NCI-H2196 treated with DMSO at 0.1 percent for 48 hours (cell line): ENCODE results near the gene LMTK2.
A peak's percentile ranks its signal among the peaks of the same experiment; 100 is the strongest.

Experiments used
- DNase-seq: peaks from one replicate; lab custom pipeline; 2025; ENCODE audit not compliant: unreplicated experiment; lab: John Stamatoyannopoulos, UW

LMTK2 gene

DNA sequence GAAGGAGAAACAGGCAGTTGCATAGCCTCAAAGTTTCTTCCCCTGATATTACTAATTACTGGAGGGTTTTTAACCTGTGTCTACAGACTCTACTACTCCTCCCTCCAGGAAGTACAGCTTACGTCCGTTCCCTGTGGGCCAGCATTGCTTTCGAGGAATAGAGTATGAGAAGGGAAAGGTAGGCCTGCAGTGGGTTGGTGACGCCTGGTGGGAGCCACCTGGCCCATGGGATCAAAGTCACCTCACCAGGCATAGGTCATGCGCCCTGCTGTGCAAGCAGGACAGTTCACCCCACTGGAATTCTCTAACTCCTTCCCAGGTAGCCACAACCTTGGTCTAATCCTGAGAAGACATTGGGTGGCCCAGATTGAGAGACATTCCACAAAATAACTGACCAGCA is 29.8 kb downstream of the LMTK2 start:
- no peak for DNase-seq

DNA sequence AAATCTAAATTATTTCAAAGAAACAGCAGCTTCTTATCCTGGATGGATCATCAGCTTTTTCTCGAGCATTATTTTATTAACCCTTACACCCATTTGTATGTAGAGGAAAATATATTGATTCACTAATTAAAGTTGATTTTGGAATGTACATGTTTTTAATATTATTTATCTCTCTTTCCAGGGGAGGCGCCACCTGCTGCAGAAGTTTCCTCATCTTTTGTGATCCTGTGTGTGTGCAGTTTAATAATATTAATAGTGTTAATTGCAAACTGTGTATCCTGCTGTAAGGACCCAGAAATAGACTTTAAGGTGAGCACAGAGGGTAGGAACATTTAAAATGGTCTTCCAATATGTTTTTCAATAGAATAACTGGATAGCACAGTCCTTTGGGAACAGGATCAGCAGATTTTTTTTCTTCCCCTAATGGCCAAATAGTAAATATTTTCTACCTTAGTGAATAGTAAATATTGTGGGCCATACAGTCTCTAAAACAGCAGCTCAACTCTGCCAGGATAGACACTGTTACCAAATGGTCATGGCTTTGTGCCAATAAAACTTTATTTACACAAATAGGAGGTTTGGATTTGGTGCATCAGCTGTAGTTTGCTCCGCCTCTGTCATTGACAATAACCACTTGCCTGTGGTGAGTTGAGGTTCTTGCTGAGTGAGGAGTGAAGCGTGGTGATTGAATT is 30.6 kb downstream of the LMTK2 start:
- DNase-seq, result no peak

DNA sequence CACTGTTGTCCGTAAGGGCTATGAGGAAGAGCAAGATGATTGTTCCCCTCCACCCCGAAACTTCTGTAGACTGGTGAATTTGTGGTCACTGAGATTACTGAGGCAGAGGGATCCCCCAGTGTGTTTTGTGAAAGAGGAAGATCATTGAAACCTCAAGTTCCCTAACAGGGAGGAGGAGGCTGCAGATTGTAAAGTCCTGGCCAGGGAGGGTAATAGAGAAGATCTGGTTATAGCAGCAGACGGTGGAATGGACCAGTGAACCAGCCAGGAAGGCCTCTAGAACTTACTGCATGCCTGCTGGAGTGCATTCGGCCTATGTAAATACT is 31.1 kb downstream of the LMTK2 start:
- DNase-seq, result no peak

DNA sequence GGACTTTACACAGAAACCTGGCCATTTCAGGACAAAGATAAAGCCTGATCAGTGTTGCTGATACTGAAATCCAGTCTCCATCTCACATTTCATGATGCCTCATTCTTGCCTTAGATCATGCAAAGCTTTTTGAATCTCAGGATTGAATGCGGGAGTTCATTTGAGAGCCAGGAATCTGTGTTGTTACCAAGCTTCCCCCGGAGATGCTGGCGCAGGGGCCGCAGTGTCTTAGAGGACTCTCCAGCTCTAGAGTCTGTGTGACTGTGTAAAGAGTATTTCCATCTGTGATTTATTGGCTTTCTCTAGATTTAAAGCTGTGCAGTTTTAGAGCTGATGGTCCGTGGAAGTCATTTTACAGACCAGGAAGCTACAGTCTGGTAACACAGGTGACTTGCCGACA is 32.0 kb downstream of the LMTK2 start:
- DNase-seq, result no peak

DNA sequence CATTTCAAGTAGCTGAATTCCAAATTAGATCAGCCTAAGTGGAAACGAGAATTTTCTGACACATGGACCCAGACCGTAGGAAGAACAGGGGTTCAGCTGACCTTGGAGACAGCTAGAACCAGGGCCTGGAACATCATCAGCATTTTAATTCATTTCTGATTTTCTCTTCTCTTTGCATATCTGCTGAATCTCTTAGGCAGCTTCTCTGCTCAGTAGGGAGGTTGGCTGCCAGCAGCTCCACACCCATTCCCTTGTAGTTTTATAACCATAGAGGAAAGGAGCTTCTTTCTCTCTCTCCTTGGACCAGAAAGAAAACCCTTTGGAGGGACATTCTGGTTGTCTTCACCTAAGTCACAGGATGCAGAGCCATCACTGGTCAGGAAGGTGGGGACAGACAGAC is 36.0 kb downstream of the LMTK2 start:
- no peak for DNase-seq

DNA sequence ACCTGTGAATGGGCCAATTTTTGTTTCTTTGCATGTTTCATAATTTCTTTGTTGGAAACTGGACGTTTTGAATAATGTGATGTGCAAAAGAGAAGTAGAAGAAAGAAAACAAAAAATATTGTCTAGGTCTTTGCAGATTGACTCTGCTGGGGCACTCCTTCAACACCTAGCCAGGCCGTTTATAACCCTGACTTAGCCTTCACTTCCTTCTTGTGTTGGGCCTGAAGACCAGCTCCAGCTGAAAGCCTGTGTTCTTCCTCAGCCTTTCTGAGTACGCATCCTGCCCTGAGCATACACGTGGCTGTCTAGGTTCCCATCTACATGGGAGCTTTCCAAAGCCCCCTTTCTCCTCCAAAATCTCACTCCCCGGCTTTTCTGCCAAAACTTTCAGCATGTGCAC is 41.9 kb downstream of the LMTK2 start:
- no peak for DNase-seq

DNA sequence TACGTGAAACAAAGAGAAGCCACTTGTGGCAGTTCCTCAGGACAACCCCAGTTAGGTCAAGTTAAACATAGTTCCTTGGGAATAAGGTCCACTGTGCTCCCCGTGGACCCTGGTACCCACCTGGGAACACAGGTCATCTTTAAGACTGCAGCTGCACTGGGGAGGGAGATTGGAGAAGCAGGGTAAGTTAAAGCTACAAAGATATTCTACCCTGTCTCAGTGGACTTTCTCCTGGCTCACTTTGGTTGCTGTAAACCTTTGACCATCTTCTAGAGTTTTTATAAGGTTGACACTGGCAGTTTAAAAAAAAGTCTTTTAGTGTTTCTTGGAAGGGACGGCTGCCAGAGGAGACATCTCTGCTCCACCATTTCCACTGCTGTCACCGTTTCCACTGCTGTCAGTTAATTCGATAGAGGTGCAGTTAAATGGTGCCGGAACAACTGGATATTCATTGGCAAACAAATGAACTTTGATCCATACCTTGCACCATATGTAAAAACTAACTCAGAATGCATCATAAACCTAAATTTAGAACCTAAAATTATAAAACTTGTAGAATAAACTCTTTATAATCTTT is 42.5 kb downstream of the LMTK2 start:
- no peak for DNase-seq

DNA sequence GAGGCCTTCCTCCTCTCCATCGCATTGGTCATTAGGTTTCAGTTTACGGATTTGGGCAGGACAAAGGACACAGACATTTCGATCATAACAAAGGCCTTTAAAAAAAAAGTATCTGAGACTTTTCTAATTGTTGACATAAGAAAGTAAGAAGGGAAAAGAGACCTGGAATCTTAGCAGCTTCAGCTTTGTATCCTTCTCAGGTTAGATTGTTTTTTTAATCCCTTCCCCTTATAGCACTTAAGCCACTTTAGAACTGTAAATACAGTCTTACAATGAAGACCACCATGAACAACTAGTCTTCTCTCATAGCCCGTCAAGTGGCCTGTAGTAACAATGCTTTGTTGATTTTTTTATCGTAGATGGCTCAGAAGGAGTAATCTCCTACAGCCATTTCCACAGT is 45.2 kb downstream of the LMTK2 start:
- DNase-seq, result no peak

DNA sequence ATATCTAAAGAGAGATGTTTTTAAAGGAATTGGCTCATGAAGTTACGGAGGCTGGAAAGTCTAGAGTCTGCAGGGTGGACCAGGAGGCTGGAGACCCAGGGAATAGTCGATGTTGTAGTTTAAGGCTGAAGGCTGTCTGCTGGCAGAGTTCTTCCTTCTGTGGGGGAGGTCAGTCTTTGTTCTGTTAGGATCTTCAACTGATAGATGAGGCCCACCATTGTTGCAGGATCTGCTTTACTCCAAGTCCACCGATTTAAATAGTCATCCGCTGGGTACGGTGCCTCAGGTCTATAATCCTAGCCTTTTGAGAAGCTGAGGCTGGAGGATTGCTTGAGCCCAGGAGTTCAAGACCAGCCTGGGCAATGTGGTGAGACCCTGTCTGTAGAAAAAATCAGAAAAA is 50.0 kb downstream of the LMTK2 start:
- DNase-seq, result no peak

DNA sequence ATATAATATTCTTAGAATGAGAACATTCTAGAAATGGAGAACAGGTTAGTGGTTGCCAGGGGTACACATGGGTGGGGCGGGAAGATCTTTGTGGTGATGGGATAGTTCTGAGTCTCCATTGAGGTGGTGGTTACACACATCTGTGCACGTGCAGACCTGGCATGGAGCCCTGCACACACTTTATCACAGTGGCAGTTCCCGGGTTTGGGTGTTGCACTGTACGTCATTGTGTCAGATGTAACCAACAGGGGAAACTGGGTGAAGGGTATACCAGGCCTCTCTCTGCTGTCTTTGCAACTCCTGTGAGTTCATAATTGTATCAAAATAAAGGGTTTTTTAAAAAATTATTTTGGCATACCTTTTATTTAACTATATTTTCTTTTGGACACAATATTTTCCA is 51.1 kb downstream of the LMTK2 start:
- no peak for DNase-seq

DNA sequence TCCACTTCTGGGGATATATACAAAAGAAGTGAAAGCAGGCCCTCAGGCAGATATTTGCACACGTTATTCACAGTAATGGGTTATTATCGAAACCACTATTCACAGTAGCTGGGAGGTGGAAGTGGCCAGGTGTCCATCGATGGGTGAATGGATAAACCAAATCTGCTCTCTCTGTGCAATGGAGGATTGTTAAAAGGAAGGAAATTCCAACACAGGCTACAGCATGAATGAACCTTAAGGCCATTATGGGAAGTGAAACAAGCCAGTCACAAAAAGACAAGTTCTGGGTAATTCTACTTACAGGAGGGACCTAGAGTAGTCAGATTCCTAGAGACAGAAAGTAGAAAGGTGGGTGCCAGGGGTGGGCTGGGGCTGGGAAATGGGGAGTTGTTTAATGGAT is 56.1 kb downstream of the LMTK2 start:
- no peak for DNase-seq

DNA sequence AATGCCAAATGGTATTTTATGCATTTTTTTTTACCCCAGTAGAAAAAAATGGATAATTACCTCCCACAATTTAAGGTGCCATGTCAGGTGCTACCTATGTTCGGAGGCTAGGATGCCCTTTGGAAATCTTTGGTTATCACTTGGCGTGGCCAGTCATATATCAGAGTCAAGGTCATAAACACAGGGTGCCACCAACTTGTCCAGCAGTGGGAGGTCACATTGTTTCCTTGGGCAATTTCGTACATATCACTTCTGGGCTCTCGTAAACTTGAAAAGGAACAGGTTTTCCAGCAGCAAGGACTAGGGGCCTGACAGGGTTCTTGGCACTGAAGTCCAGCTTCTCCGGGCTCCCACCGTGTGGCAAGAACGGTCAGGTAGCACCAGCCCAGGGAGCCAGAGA is 56.6 kb downstream of the LMTK2 start:
- DNase-seq, result no peak

DNA sequence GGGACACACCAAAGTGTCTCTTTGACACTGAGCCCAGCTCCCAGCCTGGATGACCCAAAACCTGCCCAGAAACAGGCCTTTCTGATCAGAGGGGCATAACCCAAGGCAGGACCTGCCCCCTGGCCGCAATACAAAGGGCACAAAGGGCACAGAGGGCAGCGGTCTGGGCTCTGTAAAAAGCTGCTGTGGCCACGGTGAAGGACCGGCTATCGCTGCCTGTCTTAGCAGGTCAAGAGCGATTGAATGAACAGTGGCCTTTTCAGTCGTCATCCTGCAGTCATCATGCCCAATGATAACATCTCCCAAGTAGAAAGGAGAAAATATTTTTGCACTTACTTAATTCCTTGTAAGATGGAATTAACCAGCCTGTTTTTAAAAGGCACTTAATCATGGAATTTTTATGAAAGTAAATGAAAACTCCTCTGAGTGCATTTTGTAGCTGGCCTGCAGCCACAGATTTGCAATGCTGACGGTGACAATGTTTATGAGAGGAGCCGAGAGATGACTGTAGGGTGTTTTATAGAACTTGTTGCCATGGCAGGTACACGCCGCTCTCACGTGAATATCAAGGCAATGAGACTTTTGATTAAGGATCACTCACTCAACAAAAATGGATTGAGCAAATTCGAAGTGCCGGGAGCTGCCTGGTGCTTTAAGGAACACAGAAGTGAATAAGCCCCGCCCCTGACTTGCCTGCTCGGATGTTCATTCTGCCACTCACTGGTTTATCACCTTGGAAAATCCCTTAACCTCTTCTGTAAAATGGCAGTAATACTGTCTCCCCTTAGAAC is 57.2 kb downstream of the LMTK2 start:
- DNase-seq, result no peak

DNA sequence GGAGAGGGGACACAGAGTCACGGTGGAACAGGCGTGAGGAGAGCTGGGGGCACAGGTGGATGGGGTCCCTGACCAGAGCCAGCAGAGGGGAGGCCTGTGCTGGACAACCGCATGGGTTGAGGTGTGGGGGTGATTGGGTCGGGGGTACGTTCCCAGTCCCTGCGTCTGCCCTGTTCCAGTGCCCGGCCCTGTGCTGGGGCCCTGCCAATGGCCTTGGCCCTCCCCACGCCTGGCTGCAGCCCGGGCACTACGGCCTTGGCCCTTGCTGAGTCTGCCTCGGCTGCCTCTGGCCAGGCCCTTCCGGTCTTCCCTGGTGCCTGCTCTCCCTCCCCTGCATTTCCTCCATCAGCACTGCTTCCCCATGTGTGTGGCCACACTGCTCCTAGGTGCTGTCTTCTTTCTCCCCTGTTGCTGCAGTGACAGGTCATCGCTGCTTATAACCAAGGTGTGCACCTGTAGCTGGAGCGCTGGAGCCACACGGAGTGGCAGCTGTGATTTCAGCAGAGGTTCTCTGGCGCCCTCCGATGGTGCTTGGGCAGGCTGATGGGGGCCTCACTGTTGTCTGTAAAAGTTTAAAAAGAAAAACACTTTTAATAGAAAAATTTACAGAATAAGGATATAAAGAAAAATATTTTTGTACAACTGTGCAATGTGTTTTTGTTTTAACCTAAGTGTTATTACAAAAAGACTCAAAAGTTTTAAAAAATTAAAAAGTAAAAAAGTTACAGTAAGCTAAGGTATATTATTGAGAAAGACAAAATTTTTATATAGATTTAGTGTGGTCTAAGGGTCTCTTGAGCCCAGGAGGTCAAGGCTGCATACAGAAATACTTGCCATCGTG is 59.4 kb downstream of the LMTK2 start:
- peak; percentile 27 for DNase-seq

DNA sequence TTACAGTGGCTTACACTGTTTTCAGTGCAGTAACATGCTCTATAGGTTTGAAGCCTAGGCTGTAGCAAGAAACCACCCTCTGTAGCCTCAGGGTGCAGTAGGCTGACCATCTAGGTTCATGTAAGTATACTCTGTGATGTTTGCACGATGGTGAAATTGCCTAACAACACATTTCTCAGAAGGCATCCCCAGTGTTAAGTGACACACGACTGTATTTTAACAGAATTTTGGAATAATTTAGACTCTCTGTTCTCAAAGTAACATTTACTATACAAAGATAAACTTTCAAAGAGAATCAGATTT is 60.0 kb downstream of the LMTK2 start:
- no peak for DNase-seq

DNA sequence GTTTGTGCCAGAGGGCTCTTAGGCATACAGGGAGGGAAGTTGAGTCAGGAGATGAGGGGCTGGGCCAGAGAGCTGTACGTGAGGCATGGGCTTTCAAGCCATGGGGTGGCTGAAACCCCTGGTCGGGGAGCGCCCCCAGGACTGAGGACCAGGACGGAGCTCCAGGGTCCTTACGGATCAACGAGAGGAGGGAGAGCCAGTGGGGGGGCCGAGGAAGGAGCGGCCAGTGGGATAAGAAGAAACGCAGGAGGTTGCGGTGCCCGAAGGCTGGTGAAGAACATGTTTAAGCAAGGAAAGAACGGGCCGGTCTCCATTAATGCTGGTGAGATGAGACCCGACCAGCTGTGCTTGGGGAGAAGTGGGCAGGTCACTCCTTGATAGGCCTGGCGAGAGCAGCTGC is 61.0 kb downstream of the LMTK2 start:
- no peak for DNase-seq

DNA sequence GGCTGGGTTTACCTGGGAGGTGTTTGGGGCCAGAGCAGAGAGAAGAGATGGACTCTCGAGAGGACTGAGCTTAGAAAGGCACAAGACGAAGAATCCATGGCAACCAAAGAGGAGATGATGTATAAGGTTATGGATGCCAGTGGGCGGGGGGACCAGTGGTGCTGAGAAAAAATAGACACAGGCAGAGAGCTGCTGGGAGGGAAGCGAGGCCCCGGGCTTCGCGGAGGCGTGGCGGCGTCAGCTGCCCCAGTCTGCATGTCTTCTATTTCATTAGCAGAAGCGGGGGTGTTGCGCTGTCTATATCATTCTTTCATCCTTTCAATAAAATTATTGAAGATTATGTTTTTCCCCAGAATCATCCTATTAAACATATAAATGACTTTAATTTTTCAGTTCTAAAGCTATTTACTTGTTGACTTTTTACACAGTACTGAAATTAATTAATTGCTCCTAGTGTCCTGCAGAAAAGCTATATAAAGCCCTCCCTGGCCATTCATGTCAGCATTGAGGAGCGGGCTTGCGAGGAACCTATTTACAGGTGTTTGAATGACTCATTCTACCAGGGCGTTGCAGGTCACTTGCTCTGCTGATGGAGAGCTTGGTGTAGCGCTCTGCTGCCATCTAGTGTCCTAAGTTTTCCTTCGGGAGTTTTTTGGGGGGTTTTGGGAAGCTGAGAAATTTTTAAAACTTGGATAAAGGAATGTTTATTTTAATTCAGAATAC is 61.7 kb downstream of the LMTK2 start:
- peak; percentile 38 for DNase-seq

DNA sequence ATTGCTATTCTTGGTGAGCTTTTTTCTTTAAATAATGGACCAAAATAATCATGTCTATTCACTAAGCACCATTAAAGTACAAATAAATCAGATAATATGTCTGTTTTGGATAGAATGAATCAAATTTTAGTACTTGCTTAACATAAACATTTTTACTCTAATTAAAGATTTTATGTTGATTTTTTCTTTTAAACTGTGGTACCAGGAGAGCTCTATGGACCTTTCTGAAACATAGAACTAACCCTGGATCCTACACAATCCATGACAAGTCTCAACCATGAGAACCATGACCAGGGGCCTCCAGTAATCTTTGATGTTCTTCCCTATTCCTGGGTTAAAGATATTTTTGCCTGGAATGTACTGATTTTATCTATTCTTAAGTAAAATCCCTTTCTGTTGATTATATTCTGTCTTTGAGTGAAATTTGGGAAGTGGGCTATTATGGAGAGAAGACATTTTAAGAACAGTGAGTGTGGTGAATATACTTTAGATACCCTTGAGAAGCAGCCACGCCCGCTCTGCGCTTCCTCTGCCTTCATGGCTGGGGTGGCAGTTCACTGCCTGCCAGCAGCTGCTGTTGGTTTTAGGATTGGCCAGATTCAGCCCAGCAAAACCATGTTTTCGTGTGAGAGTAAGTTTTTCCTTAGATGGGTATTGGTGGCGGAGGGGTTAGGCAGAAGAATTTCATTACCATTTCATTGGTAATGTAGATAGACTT is 62.4 kb downstream of the LMTK2 start:
- DNase-seq, result no peak

DNA sequence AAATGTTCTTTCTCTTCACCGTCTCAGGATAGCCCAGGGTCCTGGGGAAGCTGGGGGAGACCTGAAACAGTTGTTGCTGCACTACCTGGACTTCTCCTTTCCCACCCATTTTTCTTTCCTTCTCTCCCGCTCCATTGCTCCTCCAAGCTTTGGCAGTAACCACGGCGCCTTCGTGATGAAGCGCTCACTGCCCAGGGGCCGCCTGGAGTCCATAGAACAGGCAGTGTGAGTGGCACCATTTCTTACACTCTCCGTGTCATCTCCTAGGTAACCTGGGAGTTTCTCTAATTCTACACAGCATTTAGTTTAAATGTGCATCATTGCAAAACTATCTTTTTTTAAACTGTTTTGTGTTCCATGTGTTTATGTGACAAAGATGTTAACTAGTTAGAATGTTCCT is 64.3 kb downstream of the LMTK2 start:
- no peak for DNase-seq

DNA sequence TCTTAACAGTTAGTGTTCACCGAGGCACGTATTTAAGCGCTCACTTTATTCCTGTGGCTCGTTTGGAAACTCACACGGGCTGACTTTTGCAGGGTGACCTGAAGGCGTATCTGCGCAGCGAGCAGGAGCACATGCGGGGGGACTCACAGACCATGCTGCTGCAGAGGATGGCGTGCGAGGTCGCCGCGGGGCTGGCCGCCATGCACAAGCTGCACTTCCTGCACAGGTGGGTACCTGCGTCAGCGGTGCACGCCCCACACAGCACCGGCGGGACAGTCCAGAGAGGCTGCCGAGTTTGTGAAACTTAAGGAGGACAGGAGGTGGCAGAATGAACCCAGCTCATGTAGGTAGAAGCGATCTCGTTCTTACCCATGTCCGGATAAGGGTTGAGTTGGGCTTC is 64.8 kb downstream of the LMTK2 start:
- no peak for DNase-seq
